ENCODE measurements around the gene ZSCAN10.

DNA sequence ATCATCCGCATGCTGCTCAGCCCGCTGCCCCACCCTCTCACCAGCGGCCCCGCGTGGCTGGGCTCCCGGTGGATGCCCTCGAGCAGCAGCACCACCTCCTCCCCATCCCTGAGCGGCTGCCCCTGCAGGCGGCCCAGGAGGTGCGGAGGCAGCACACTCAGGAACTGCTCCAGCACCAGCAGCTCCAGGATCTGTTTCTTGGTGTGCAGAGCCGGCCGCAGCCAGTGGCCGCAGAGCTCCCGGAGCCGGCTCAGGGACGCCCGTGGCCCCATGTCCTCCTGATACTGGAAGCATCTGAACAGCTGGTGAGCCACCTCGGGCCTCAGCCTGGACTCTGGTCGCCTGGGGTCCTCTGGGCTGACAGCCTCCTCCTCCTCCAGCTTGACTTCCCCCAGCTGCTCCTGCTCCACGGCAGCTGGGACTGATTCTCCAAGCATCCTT lies 6.6 kb downstream of the ZSCAN10 start:
- TF ChIP-seq CTCF (conservative IDR thresholded peaks at IDR 0.05; ENCODE audit: low read depth, low read length), result no peak
- no peak for TF ChIP-seq EZH2 (IDR thresholded peaks at IDR 0.05; ENCODE audit: low read length, unreplicated experiment)
- TF ChIP-seq EZH2phosphoT487 (IDR thresholded peaks at IDR 0.05; ENCODE audit: borderline replicate concordance, low read length), result no peak

Measured in PC-3 (cell line).